Colonic mucosa (tissue), 4 donors: ENCODE data around the gene SETD4. TPM values are rescaled to one million over a fixed set of nuclear protein-coding genes. Genes with fewer than 3 reads are reported as not detected.

ENCODE experiments used
- DNase-seq: peaks from one replicate; pipeline ENCODE4 v3.0.0-alpha.2; 2020
- H3K27ac ChIP-seq: fragments of 200-600 bp; one replicate; pipeline ENCODE4 v1.8.0; 2021
- H3K27me3 ChIP-seq: fragments of 200-600 bp; one replicate; pipeline ENCODE4 v1.8.0; 2021
- H3K36me3 ChIP-seq: fragments of 200-600 bp; one replicate; pipeline ENCODE4 v1.8.0; 2021
- H3K4me1 ChIP-seq: fragments of 200-600 bp; one replicate; pipeline ENCODE4 v1.8.0; 2021; ENCODE audit warnings: mild to moderate bottlenecking
- H3K4me3 ChIP-seq: fragments of 200-600 bp; one replicate; pipeline ENCODE4 v1.8.0; 2021
- H3K9ac ChIP-seq, 2 donors: one replicate each; pipeline ENCODE4 v1.7.0; 2013; ENCODE audit warnings: control low read depth in 2 of 2, low read depth in 2 of 2, low read length in 2 of 2
- H3K9me3 ChIP-seq: fragments of 200-600 bp; one replicate; pipeline ENCODE4 v1.8.0; 2021
- intact Hi-C: fragments of 100-400 bp; cut with DNase I; formaldehyde crosslinking; loops from one replicate; pipeline ENCODE4 v1.14.1; 2022
- total RNA-seq, 2 donors: library from RNA; stranded (reverse); fragmentation: NEBNext Ultra II Directional in 1 of 2; extraction: Animal tissue kit (Norgen Biotek cat#: 25700) in 1 of 2; gene quantifications; one replicate each; pipeline ENCODE4 v1.2.1, GENCODE V29; 2021
- TF ChIP-seq, protein P1 (sequence below): fragments of 200-600 bp; IDR thresholded peaks from one replicate; pipeline ENCODE4 v1.8.0; 2022; ENCODE audit warnings: antibody characterized with exemption, mild to moderate bottlenecking
- donor health status: healthy.
- donor health status: DM: no; HTN: no; CAD: no.
- donor health status: DM: no; HTN: no; CAD: no.

The SETD4 gene
- total RNA-seq, 2 donors from 2014 or later, result 14.7 to 22.7 TPM

DNA sequence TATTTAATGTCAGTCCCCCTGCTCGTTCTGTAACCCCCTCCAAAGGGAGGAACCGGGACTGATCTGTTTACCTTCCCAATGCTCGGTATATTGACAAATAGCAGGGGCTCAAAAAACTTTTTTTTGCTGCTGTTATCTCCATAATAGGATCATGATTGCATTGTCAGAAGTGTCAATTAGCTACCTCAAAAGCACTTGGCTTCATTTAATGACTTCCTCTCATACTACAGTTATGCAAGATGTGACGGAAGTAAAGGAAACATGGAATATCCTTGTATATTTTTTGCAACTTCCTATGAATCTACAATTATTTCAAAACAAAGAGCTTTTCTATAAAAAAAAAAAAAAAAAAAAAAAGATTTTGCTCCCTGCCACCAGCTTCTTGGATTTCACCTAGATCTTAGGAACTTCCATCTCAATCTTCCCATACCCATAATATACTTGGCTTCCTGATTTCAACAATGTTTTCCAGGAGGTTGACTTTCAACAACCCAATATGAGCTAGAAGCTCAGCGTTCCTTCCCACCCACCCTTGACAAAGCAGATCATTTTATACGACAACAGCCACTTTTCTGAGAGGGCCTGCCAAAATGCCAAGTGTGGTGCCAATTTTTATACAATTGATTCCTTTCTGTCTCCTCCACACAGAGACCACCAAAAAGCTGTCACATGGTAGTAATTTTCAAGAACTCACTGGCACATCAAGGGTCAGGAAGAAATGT lies 71.7 kb downstream of the SETD4 start:
- no peaks in the 10 kb centered on the region for H3K27me3 ChIP-seq
- intact Hi-C loops, result no loop called here
- H3K4me1 ChIP-seq, result no peaks in the 10 kb centered on the region
- DNase-seq, result no peak
- H3K36me3 ChIP-seq, result no peaks in the 10 kb centered on the region
- TF ChIP-seq, protein P1, sequence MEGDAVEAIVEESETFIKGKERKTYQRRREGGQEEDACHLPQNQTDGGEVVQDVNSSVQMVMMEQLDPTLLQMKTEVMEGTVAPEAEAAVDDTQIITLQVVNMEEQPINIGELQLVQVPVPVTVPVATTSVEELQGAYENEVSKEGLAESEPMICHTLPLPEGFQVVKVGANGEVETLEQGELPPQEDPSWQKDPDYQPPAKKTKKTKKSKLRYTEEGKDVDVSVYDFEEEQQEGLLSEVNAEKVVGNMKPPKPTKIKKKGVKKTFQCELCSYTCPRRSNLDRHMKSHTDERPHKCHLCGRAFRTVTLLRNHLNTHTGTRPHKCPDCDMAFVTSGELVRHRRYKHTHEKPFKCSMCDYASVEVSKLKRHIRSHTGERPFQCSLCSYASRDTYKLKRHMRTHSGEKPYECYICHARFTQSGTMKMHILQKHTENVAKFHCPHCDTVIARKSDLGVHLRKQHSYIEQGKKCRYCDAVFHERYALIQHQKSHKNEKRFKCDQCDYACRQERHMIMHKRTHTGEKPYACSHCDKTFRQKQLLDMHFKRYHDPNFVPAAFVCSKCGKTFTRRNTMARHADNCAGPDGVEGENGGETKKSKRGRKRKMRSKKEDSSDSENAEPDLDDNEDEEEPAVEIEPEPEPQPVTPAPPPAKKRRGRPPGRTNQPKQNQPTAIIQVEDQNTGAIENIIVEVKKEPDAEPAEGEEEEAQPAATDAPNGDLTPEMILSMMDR, result no peak
- H3K4me3 ChIP-seq, result no peak overlapping the region
- H3K9me3 ChIP-seq, result no peaks in the 10 kb centered on the region
- no peak overlapping the region for H3K9ac ChIP-seq
- no peak overlapping the region for H3K27ac ChIP-seq

DNA sequence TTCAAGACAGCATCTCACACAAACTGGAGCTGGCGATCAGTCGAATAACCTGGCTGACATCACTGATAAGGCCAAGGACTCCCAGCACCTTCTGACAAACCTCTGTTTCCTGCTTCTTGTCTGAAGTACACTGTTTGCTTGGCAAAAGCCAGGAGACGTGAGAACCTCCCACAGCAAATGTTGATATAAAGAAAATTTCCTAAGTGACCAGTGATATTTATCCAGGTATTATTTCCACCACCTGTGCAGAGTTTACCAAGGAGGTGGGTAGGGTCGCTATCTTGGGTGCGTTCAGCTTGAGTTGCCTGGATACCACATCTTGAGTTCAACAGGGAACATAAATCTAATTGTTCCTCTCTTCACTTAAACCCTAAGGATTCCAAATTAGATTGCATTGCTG lies 72.9 kb downstream of the SETD4 start:
- Histone ChIP-seq H3K27ac (no peak overlapping the region), H3K4me1 (no peaks in the 10 kb centered on the region), H3K4me3 (no peak overlapping the region), H3K27me3 (no peaks in the 10 kb centered on the region), H3K9ac (no peak overlapping the region), H3K36me3 (no peaks in the 10 kb centered on the region), H3K9me3 (no peaks in the 10 kb centered on the region)
- DNase-seq, result no peak
- intact Hi-C loops, result no loop called here
- TF ChIP-seq, protein P1, result no peak

- no peak overlapping the region for H3K4me3 ChIP-seq
- H3K4me1 ChIP-seq, result no peaks in the 10 kb centered on the region
- H3K9ac ChIP-seq, result no peak overlapping the region
- DNase-seq, result no peak
- no peaks in the 10 kb centered on the region for H3K36me3 ChIP-seq
- H3K27ac ChIP-seq, result no peak overlapping the region
- intact Hi-C loops, result no loop called here
- no peaks in the 10 kb centered on the region for H3K9me3 ChIP-seq
- TF ChIP-seq, protein P1, result no peak
- no peaks in the 10 kb centered on the region for H3K27me3 ChIP-seq
These were observed 75.5 kb downstream of the SETD4 start for GRCh38 chr21:35984654-35985361.

Other genes starting within 250 kb of the SETD4 start
- gene CBR1, start 9.5 kb upstream of the SETD4 start, total RNA-seq, result 100 to 1,000 TPM in 1 of 2 donors, 10 to 100 TPM in 1; 81.6 to 131 TPM
- gene CBR3, start 74.6 kb upstream of the SETD4 start, total RNA-seq, result 1 to 10 TPM; 2.2 TPM
- 10 to 100 TPM; 72.5 to 78.8 TPM for gene DOP1B, start 96.3 kb upstream of the SETD4 start, total RNA-seq